ENCODE results near the gene COA7.

The COA7 gene

GRCh38 chr1:52673513-52673912 is 24.6 kb downstream of the COA7 start:
- no peak for DNase-seq (ENCODE audit: low read depth in 4 of 4, low spot score in 1 of 4)

GRCh38 chr1:52672946-52673345 is 25.2 kb downstream of the COA7 start:
- DNase-seq (ENCODE audit: low read depth in 4 of 4, low spot score in 1 of 4): no peak

GRCh38 chr1:52670604-52671003 is 27.5 kb downstream of the COA7 start:
- no peak for DNase-seq (ENCODE audit: low read depth in 4 of 4, low spot score in 1 of 4)

GRCh38 chr1:52669696-52670095 is 28.5 kb downstream of the COA7 start:
- no peak for DNase-seq (ENCODE audit: low read depth in 4 of 4, low spot score in 1 of 4)

GRCh38 chr1:52668711-52669110 is 29.4 kb downstream of the COA7 start:
- no peak for DNase-seq (ENCODE audit: low read depth in 4 of 4, low spot score in 1 of 4)

GRCh38 chr1:52667984-52668383 is 30.2 kb downstream of the COA7 start:
- DNase-seq (ENCODE audit: low read depth in 4 of 4, low spot score in 1 of 4): no peak

GRCh38 chr1:52667290-52667689 is 30.9 kb downstream of the COA7 start:
- no peak for DNase-seq (ENCODE audit: low read depth in 4 of 4, low spot score in 1 of 4)

GRCh38 chr1:52665006-52665941 is 32.9 kb downstream of the COA7 start:
- DNase-seq (ENCODE audit: low read depth in 4 of 4, low spot score in 1 of 4): no peak

- no peak for DNase-seq (ENCODE audit: low read depth in 4 of 4, low spot score in 1 of 4)
These were observed 34.4 kb downstream of the COA7 start for GRCh38 chr1:52663716-52664115.

GRCh38 chr1:52662645-52663313 is 35.4 kb downstream of the COA7 start:
- no peak for DNase-seq (ENCODE audit: low read depth in 4 of 4, low spot score in 1 of 4)

- DNase-seq (ENCODE audit: low read depth in 4 of 4, low spot score in 1 of 4): no peak
These were observed 37.3 kb downstream of the COA7 start for GRCh38 chr1:52660807-52661206.

GRCh38 chr1:52659851-52660596 is 38.1 kb downstream of the COA7 start:
- no peak for DNase-seq (ENCODE audit: low read depth in 4 of 4, low spot score in 1 of 4)

- DNase-seq (ENCODE audit: low read depth in 4 of 4, low spot score in 1 of 4): no peak
These were observed 38.8 kb downstream of the COA7 start for GRCh38 chr1:52659356-52659755.

GRCh38 chr1:52658795-52659194 is 39.4 kb downstream of the COA7 start:
- no peak for DNase-seq (ENCODE audit: low read depth in 4 of 4, low spot score in 1 of 4)

GRCh38 chr1:52657702-52658101 is 40.4 kb downstream of the COA7 start:
- DNase-seq (ENCODE audit: low read depth in 4 of 4, low spot score in 1 of 4): no peak

- DNase-seq (ENCODE audit: low read depth in 4 of 4, low spot score in 1 of 4): no peak
These were observed 44.1 kb downstream of the COA7 start for GRCh38 chr1:52654063-52654462.

- no peak for DNase-seq (ENCODE audit: low read depth in 4 of 4, low spot score in 1 of 4)
These were observed 44.8 kb downstream of the COA7 start for GRCh38 chr1:52653207-52653849.

- DNase-seq (ENCODE audit: low read depth in 4 of 4, low spot score in 1 of 4): no peak
These were observed 46.2 kb downstream of the COA7 start for GRCh38 chr1:52651904-52652303.

- no peak for DNase-seq (ENCODE audit: low read depth in 4 of 4, low spot score in 1 of 4)
These were observed 52.9 kb downstream of the COA7 start for GRCh38 chr1:52645261-52645660.

- DNase-seq (ENCODE audit: low read depth in 4 of 4, low spot score in 1 of 4): no peak
These were observed 56.8 kb downstream of the COA7 start for GRCh38 chr1:52641307-52641706.

- DNase-seq (ENCODE audit: low read depth in 4 of 4, low spot score in 1 of 4): no peak
These were observed 57.5 kb downstream of the COA7 start for GRCh38 chr1:52640697-52641096.

Measured in stimulated activated CD4-positive, alpha-beta T cell treated with anti-CD3 and anti-CD28 coated beads, Interleukin-1b, Interleukin-23, amount 100 ng/mL, for 24 hours (primary cell).